Measurements from ENCODE around the gene ROBO4.

- no peak for TF ChIP-seq CTCF (IDR thresholded peaks at IDR 0.05; ENCODE audit: low read length)
- no peak for TF ChIP-seq EZH2phosphoT487 (IDR thresholded peaks at IDR 0.05; ENCODE audit: low read length)
- TF ChIP-seq EZH2 (optimal IDR thresholded peaks at IDR 0.05; ENCODE audit: low read depth, low read length) = no peak
These were observed 55.8 kb downstream of the ROBO4 start for GRCh38 chr11:124841840-124842239.
